Cardiac muscle cell (in vitro differentiated cells and primary cell): Measurements from ENCODE around the gene CBX7. TPM values are rescaled to one million over a fixed set of nuclear protein-coding genes. Genes with fewer than 3 reads are reported as not detected.

Experiments used
- DNase-seq, 2 donors: peaks; one replicate each; pipeline versions ENCODE4 v3.0.0 to v3.0.0-alpha.2; 2010 to 2017; ENCODE audit warnings: low read depth in 1 of 2, low spot score in 1 of 2
- H3K27ac ChIP-seq: fragments of 200-600 bp; sonication (generic); 2 replicates; pipeline ENCODE4 v1.5.1; 2016
- H3K27me3 ChIP-seq: fragments of 200-600 bp; sonication (generic); 2 replicates; pipeline ENCODE4 v1.6.0; 2016; ENCODE audit warnings: control low read depth
- H3K36me3 ChIP-seq: fragments of 200-600 bp; sonication (generic); 2 replicates; pipeline ENCODE4 v1.5.1; 2016; ENCODE audit warnings: control low read depth
- H3K4me1 ChIP-seq: fragments of 200-600 bp; sonication (generic); 2 replicates; pipeline ENCODE4 v1.8.1; 2017; ENCODE audit warnings: low read depth, mild to moderate bottlenecking, mixed run types
- H3K4me3 ChIP-seq: fragments of 200-600 bp; sonication (generic); 2 replicates; pipeline ENCODE4 v1.5.1; 2016; ENCODE audit warnings: mild to moderate bottlenecking
- H3K9me3 ChIP-seq: fragments of 200-600 bp; sonication (generic); 2 replicates; pipeline ENCODE4 v1.5.1; 2017; ENCODE audit warnings: low read depth, mild to moderate bottlenecking, control low read depth
- polyA plus RNA-seq: library from polyadenylated mRNA; unstranded; fragments of >200 nt; fragmentation: Nextera tagmentation; extraction: Ambion mirVana; gene quantifications from 2 replicates; pipeline ENCODE4 v1.2.1, GENCODE V29; 2016
- total RNA-seq: library from RNA; depleted of rRNA; stranded (reverse); fragments of >200 nt; gene quantifications from 2 replicates; pipeline ENCODE4 v1.2.3, GENCODE V29; 2016
- TF ChIP-seq, protein P1 (sequence below): IDR thresholded peaks from 2 replicates; pipeline ENCODE4 v1.5.1; 2012; ENCODE audit warnings: low read depth, mild to moderate bottlenecking, low read length

The CBX7 gene
- total and polyA plus RNA-seq, 2 experiments from 2014 or later: 10.2 to 31.3 TPM

DNA sequence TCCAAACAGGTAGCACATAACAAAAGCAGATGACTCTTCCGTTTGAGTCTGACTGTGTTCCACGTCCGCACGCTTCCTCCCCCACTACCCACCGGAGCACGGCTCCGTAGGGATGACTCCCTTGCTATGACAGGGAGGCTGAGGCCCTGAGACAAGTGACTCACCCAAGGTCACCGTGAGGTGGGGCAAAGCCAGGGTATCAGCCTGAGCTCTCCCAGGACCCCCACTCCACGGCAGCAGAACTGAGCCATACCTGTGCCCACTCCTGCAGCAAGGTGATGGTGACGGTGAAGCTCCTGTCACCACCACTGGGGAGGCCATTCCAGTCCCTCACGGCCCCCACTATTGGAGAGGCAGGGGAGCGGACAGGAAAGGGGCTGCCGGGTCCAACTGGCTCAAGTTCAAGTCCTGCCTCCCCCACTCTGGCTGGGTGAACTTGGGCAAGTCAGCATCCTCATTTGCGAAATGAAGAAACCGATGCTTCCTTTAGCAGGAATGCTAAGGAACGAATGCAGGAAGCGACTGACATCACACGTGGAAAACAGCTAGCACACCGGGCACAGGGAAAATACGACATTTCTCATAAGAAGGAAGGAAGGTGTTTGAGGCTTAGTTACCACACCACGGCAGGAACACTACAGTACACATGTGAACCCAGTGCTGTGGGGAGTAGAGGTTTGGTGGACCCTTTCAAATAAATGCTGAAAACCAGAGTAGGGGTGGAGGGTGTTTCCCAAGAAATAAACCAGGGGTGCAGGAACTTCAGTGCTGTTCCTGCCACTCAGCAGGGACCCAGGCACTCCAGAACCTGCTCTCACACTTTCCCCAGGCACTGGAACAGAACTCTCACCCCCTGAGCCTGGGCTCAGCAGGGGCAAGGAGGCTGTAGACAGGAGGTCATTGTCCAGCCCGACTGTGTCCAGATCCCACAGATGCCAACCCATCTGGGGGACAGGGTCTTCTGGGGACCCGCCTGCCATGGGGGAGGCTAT, 32.4 kb upstream of the CBX7 start:
- no peaks in the 10 kb centered on the region for H3K27me3 ChIP-seq
- no peaks in the 10 kb centered on the region for H3K4me1 ChIP-seq
- peak in 1 of 2 donors; percentile 79 for DNase-seq
- no peak overlapping the region for H3K27ac ChIP-seq
- H3K9me3 ChIP-seq: no peaks in the 10 kb centered on the region
- H3K4me3 ChIP-seq: no peak overlapping the region
- H3K36me3 ChIP-seq: no peaks in the 10 kb centered on the region
- TF ChIP-seq, protein P1, sequence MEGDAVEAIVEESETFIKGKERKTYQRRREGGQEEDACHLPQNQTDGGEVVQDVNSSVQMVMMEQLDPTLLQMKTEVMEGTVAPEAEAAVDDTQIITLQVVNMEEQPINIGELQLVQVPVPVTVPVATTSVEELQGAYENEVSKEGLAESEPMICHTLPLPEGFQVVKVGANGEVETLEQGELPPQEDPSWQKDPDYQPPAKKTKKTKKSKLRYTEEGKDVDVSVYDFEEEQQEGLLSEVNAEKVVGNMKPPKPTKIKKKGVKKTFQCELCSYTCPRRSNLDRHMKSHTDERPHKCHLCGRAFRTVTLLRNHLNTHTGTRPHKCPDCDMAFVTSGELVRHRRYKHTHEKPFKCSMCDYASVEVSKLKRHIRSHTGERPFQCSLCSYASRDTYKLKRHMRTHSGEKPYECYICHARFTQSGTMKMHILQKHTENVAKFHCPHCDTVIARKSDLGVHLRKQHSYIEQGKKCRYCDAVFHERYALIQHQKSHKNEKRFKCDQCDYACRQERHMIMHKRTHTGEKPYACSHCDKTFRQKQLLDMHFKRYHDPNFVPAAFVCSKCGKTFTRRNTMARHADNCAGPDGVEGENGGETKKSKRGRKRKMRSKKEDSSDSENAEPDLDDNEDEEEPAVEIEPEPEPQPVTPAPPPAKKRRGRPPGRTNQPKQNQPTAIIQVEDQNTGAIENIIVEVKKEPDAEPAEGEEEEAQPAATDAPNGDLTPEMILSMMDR: no peak

DNA sequence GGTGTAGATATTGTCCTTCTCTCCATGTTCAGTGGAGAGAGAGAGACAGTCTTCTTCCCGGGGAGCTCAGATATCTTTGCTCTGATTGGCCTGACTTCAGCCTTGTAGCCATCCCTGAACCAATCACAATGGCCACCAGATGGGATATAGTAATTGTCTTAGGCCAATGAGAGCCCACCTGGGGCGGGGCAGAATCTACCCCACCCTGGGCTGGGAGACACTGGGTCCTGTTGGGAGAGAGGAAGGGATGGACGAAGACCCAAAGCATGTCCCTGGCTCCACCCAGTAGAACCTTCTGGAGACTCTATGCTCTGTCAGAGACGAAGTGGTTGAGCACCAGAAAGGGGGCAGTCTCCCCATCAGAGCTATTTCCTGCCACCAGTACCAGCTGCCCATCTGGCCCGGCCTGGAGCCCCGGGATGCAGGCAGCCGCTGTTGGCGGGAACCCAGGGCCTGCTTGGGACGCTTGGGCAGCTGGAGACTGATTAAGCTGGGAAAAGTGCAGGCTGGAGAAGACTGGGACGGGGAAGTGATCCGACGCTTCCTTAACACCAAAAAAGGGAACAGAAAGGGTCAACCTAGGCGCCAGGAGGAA, 31.6 kb upstream of the CBX7 start:
- no peaks in the 10 kb centered on the region for H3K36me3 ChIP-seq
- no peaks in the 10 kb centered on the region for H3K4me1 ChIP-seq
- peak; percentile 51 to 93 for DNase-seq
- no peak overlapping the region for H3K4me3 ChIP-seq
- no peaks in the 10 kb centered on the region for H3K27me3 ChIP-seq
- TF ChIP-seq, protein P1: no peak
- no peaks in the 10 kb centered on the region for H3K9me3 ChIP-seq
- no peak overlapping the region for H3K27ac ChIP-seq

DNA sequence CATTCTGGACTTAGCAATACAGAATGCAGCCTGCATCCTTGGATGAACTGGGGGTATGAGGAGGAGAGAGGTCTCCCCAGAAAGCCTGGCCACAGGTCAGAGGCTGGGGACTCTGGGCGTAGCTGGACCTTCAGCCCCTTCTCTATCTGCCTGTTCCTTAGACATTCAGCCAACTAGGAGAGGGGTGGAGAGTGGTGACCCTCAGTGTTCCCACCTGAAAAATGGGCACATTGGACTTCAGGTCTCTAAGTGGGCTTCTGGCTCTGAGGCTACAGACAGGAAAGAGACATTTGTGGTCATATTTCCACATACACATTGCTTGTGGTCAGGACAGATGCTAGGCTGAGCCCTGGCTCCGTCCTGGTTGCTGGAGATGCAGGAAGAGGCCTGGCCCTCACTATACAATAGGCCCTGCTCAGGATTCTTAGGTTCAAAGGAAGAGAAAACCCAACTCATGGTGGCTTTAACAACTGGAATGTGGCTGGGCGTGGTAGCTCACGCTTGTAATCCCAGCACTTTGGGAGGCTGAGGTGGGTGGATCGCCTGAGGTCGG, 30.1 kb upstream of the CBX7 start:
- Histone ChIP-seq H3K36me3 (no peaks in the 10 kb centered on the region), H3K9me3 (no peaks in the 10 kb centered on the region), H3K4me1 (no peaks in the 10 kb centered on the region), H3K27me3 (no peaks in the 10 kb centered on the region), H3K27ac (no peak overlapping the region), H3K4me3 (no peak overlapping the region)
- DNase-seq: peak in 1 of 2 donors; percentile 57
- TF ChIP-seq, protein P1: no peak

DNA sequence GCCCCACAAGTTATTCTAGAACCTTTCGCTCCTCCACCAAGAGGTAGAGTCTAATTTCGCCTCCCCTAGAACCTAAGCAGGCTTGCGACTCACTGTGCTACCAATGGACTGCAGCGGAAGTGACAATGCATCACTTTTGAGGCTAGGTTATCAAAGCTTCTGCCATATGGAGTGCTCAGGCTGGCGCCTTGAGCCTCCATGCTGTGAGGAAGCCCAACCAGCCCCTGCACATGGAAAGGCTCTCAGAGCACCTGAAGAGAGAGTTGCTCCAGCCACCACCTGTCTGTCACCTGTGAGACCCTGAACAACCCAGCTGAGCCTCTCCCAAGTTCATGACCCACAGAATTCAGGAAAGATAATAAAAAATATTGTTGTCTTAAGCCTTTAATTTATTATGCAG, 29.3 kb upstream of the CBX7 start:
- H3K27me3 ChIP-seq: no peaks in the 10 kb centered on the region
- no peaks in the 10 kb centered on the region for H3K36me3 ChIP-seq
- H3K4me3 ChIP-seq: no peak overlapping the region
- TF ChIP-seq, protein P1: no peak
- no peak overlapping the region for H3K27ac ChIP-seq
- no peaks in the 10 kb centered on the region for H3K9me3 ChIP-seq
- H3K4me1 ChIP-seq: no peaks in the 10 kb centered on the region
- DNase-seq: no peak

DNA sequence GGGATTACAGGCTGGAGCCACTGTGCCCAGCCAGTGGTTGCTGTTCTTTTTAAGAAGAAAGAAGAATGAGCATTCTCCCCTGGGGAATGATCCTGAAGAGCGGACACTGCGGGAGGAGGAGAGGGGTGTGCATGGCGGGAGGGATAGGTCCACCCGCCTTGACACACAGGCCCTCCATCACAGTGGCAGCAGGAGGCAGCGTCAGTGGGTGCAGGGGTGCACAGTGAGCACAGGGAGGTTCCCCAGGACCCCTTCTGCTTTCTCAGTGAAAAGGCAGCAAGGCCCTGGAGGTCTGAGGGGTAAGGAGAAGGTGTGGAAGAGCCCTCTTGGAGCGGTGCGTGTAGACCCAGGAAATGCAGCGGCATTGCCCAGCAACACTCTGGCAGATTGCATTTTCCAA, 28.9 kb upstream of the CBX7 start:
- no peaks in the 10 kb centered on the region for H3K36me3 ChIP-seq
- H3K4me1 ChIP-seq: peaks cover 2% of the 10 kb centered on the region
- TF ChIP-seq, protein P1: no peak
- H3K4me3 ChIP-seq: no peak overlapping the region
- H3K9me3 ChIP-seq: no peaks in the 10 kb centered on the region
- DNase-seq: no peak
- no peak overlapping the region for H3K27ac ChIP-seq
- H3K27me3 ChIP-seq: no peaks in the 10 kb centered on the region
